ENCODE results near the gene MPP7. TPM values are rescaled to one million over a fixed set of nuclear protein-coding genes. Genes with fewer than 3 reads are reported as not detected.

MPP7 gene
- total and polyA plus RNA-seq, 12 donors, result 1.7 to 12.0 (median 5.9) TPM

DNA sequence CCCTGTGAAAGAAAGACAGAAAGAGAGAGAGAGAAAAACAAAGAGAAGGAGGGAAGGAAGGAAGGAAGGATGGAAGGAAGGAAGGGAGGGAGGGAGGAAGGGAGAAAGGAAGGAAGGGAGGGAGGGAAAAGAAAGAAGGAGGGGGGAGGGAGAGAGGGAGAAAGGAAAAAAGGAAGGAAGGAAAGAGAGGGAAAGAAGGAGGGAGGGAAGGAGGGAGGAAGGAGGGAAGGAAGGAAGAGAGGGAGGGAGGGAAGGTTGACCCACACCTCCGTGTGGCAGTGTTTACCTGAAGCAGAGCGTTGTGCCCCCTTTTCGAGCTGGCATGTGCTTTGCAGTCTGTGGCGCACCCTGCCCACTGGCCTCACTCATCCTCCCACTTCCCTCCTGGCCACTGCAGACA is 12.3 kb upstream of the MPP7 start:
- intact Hi-C loops (cut with DNase I), result no loop called here
- Histone ChIP-seq H3K4me1 (replicated peaks in 1 of 2) (no peaks in the 10 kb centered on the region), H3K4me3 (no peak overlapping the region), H3K27me3 (peaks cover 9% of the 10 kb centered on the region), H3K36me3 (replicated peaks in 1 of 2) (no peaks in the 10 kb centered on the region), H3K27ac (no peak overlapping the region), H3K9me3 (replicated peaks in 1 of 3) (no peaks in the 10 kb centered on the region)
- 63 to 76% (median 69%) methylated on average over 4 of the region's 4 CpGs for WGBS, 4 donors
- no peak for DNase-seq
- no peak for TF ChIP-seq POLR2A (IDR thresholded peaks at IDR 0.05)
- TF ChIP-seq, protein P1, sequence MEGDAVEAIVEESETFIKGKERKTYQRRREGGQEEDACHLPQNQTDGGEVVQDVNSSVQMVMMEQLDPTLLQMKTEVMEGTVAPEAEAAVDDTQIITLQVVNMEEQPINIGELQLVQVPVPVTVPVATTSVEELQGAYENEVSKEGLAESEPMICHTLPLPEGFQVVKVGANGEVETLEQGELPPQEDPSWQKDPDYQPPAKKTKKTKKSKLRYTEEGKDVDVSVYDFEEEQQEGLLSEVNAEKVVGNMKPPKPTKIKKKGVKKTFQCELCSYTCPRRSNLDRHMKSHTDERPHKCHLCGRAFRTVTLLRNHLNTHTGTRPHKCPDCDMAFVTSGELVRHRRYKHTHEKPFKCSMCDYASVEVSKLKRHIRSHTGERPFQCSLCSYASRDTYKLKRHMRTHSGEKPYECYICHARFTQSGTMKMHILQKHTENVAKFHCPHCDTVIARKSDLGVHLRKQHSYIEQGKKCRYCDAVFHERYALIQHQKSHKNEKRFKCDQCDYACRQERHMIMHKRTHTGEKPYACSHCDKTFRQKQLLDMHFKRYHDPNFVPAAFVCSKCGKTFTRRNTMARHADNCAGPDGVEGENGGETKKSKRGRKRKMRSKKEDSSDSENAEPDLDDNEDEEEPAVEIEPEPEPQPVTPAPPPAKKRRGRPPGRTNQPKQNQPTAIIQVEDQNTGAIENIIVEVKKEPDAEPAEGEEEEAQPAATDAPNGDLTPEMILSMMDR (IDR thresholded peaks at IDR 0.05), result no peak

DNA sequence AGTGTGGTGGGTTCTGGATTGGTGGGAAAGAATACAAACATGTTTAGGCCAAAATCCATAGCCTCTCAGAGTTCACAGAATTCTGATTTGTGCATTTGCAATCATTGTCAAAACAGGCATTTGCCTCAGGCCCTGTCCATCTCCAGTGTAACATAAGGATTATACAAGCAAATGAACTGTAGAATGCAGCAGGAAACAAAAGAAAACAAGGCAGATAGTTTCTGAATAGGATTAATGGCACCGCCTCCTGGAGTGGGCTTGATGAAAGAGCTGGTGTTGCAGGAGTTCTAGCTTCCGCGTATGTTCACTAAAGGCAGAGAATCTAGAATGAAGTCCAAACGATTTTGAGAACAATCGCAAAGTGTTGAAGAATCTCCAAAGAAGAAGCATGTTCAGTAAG is 11.3 kb upstream of the MPP7 start:
- Histone ChIP-seq H3K4me3 (no peak overlapping the region), H3K27me3 (peaks cover 11% of the 10 kb centered on the region), H3K4me1 (replicated peaks in 1 of 2) (no peaks in the 10 kb centered on the region), H3K36me3 (replicated peaks in 1 of 2) (no peaks in the 10 kb centered on the region), H3K9me3 (replicated peaks in 1 of 3) (no peaks in the 10 kb centered on the region), H3K27ac (no peak overlapping the region)
- DNase-seq, result no peak
- intact Hi-C loops (cut with DNase I), result no loop called here
- TF ChIP-seq POLR2A (IDR thresholded peaks at IDR 0.05), result no peak
- TF ChIP-seq, protein P1 (IDR thresholded peaks at IDR 0.05), result no peak
- 83 to 92% (median 86%) methylated on average over 5 of the region's 5 CpGs for WGBS, 4 donors

DNA sequence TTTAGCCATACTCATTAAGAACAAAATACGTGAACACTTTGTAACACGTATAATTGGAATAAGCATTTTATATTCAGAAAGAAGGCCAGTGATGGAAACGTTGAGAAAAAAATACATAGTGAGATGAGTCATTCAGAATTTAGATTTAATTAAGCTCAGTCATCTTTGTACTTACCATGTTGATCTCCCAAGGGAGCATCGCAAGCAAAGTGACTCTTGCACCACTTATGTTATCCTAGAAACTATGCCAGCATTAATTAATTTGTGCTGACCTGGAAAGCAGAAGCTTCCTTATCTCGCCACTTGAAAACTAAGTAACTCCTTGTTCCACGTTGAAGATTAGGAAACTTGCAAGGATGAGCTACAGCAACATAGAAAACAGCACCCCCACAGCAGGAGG is 9.7 kb upstream of the MPP7 start:
- no peaks in the 10 kb centered on the region for H3K9me3 ChIP-seq (replicated peaks in 1 of 3)
- H3K4me3 ChIP-seq, result no peak overlapping the region
- TF ChIP-seq, protein P1 (IDR thresholded peaks at IDR 0.05), result no peak
- no peak for TF ChIP-seq POLR2A (IDR thresholded peaks at IDR 0.05)
- no peak overlapping the region for H3K27ac ChIP-seq
- intact Hi-C loops (cut with DNase I), result no loop called here
- no peaks in the 10 kb centered on the region for H3K36me3 ChIP-seq (replicated peaks in 1 of 2)
- H3K27me3 ChIP-seq, result peaks cover 9% of the 10 kb centered on the region
- DNase-seq, result no peak
- WGBS, 4 donors, result 68 to 80% (median 73%) methylated on average over 6 of the region's 6 CpGs
- H3K4me1 ChIP-seq (replicated peaks in 1 of 2), result no peaks in the 10 kb centered on the region

DNA sequence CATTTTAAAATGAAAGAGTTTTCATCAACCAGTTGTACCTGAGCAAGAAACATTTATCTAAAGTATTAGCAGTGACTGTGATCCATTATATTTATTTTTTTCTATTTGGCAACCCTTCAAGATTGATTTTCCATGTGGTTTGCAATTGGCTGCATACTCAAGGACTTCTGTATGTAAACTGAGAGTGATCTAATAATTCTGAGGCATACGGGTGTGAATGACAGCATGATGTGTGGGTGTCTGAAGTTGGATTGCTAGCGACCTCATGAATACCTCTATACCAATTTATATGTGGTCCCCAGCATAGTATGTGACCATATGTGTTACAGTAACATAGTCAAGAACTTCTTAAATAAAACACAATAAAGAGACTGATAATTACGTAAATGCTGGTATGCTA is 8.2 kb upstream of the MPP7 start:
- Histone ChIP-seq H3K27ac (no peak overlapping the region), H3K9me3 (replicated peaks in 1 of 3) (no peaks in the 10 kb centered on the region), H3K36me3 (replicated peaks in 1 of 2) (no peaks in the 10 kb centered on the region), H3K4me3 (no peak overlapping the region), H3K4me1 (replicated peaks in 1 of 2) (no peaks in the 10 kb centered on the region), H3K27me3 (peaks cover 6% of the 10 kb centered on the region)
- no peak for DNase-seq
- TF ChIP-seq, protein P1 (IDR thresholded peaks at IDR 0.05), result no peak
- TF ChIP-seq POLR2A (IDR thresholded peaks at IDR 0.05), result no peak
- WGBS, 4 donors, result 52 to 64% (median 57%) methylated on average over 3 of the region's 3 CpGs
- intact Hi-C loops (cut with DNase I), result no loop called here
